Epithelial cell of prostate (primary cell): Measurements from ENCODE around the gene THADA.
A peak's percentile ranks its signal among the peaks of the same experiment; 100 is the strongest.
"Not testable (repeated sequence)": the region's sequence is repeated elsewhere in the genome, so short reads cannot be mapped to it uniquely, and the experiment has no call there.

Experiments used
- DNase-seq: peaks from one replicate; pipeline ENCODE4 v3.0.0-alpha.2; 2011; ENCODE audit warnings: low read depth, low spot score
- H3K27ac ChIP-seq: fragments of 450-650 bp; 2 replicates; pipeline ENCODE4 v1.5.1; 2017; ENCODE audit warnings: mild to moderate bottlenecking

Gene THADA

DNA sequence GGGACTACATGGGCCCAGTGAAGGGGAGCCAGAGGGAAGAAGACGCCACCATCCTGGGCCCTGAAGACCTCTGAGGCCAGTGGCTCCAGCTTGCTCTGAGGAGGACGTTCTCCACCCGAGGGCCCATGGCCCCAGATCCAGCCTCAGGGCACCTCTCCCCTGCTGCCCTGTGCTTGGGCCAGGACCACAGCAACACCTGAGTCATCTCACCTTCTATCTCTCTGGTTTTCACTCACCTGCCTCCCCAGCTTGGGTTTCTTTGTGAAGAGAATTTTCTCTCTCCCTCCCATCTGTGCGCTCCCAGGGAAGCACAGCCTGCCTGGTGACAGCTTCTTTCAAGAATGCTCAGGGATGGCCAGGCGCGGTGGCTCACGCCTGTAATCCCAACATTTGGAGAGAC is 389.2 kb downstream of the THADA start:
- H3K27ac ChIP-seq: no peak overlapping the region
- no peak for DNase-seq

DNA sequence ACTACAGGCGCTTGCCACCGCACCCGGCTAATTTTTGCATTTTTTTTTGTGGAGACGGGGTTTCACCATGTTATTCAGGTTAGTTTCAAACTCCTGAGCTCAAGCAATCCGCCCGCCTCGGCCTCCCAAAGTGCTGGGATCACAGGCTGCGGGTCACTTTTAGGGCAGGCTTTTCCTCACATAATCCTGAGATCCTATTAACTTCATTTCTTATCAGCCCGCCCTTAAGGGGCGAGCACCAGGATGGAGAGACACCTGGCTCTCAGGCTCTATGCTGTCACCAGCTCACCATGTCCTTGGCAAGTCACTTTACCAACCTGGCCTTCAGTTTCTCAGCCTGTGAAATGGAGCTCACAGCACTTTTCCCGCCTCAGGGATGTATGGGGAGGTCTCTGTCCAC is 392.5 kb downstream of the THADA start:
- DNase-seq: no peak
- no peak overlapping the region for H3K27ac ChIP-seq

DNA sequence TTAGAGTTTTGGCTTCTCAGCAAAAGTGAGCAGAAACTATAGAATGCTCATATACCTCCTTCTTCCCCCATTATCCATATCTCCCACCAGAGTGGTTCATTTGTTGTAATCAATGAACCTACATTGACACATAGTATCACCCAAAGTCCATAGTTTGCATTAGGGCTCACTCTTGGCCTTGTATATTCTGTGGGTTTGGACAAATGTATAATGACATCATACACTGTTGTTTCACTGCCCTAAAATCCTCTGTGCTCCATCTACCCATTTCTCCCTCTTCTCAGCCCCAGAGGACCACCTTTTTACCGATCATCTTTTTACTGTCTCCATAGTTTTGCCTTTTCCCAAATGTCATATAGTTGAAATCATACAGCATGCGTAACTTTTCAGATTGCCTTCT is 393.5 kb downstream of the THADA start:
- DNase-seq: no peak
- H3K27ac ChIP-seq: no peak overlapping the region

DNA sequence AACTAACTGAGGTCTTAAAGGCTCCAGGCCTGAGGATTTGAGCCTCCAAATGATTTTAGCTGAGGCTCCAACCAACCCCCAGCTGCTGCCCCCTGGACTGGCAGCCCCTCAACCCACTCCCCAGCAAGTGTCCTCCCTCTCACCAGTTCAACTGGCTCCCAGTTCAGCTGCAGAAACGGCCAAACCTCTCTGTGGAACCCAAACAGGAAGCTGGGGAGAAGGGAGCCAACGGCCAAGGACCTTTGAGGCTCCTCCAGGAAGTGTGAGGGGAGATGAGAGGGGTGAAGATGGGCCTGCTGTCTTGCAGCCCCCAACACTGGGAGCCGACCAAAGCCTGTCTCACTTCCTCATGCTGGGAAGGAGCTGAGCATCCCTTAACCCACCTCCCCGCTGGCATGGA is 394.3 kb downstream of the THADA start:
- DNase-seq: no peak
- no peak overlapping the region for H3K27ac ChIP-seq

DNA sequence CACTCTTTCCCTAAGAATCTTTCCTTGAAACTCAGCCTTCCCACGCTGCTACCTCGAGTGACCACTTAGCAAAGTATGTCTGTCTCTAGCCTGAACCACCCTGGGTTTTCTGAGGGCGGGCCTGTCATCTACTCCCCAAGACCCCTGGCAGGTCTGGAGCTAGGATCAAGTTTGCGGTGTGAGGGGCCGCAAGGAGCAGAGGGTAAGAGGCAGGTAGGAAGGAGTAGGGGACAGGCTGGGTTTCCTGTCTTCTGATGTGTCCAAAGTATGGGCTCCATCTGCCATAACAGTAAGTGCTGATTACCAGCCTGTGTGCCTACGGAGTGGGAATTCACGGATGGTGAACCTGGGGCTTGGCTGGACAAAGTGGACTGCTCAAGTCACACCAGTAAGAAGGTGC is 394.8 kb downstream of the THADA start:
- H3K27ac ChIP-seq: peak overlapping the region; percentile 79
- DNase-seq: no peak

DNA sequence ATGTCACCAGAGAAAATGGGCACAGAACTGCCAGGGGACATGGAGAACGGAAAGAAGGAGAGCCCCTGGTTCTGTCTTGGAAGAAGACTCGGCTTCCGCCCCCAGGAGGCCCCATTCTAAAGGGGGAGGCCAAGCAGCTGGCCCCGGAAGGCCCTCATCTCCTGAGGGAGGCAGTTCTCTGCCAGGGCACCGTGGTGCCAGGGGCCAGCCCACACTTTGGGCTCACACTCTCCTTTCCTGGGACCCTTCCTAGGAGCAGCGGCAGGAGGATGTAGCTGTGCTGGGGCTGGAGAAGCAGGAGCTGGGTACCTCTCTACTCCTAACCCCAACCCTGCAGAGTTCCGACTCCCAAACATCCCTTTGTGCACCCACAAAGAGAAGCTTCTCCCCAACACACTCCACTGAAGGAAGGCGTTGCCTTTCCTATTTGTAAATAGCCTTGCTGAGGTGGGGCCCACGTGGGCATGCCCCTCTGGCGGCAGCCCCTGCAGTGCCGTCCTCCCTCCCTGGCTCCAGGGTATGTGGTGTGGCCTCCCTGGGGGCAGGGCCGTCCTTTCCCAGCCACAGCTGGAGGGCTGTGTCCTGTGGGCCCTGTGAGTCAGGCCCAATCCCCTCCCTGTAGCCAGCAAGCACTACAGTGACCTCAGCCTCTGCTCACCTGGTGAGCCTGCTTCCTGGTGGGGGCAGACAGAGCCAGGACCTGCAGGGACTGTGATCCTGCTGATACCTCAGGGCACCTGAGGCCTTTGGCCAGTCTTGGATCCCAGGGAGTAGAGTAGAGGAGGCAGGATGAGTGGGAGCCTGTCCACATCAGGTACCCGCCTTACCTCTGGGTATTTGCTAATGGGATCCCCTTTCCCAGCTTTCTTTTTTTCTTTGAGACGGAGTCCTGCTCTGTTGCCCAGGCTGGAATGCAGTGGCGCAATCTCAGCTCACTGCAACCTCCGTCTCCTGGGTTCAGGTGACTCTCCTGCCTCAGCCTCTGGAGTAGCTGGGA is 396.0 kb downstream of the THADA start:
- DNase-seq: no peak
- H3K27ac ChIP-seq: peak overlapping the region; percentile 79

DNA sequence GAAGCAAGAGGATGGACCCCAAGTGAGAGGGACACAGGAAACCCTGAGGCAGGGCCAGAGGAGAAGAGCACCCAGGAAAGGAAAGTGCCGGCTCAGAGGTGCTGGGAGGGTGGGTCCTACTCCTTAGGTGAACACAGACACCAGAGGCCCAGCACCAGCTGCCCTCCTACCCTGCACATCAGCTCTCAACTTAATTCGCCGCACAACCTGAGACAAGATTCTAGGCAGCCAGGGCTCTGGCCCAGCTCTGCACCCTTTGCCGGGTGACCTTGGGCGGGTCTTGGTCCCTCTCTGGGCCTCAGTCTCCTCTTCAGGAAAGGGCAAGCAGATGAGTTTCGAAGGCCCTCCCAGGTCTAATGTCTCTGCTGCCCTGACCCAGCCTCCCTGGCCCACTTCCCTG is 397.6 kb downstream of the THADA start:
- no peak overlapping the region for H3K27ac ChIP-seq
- DNase-seq: no peak

DNA sequence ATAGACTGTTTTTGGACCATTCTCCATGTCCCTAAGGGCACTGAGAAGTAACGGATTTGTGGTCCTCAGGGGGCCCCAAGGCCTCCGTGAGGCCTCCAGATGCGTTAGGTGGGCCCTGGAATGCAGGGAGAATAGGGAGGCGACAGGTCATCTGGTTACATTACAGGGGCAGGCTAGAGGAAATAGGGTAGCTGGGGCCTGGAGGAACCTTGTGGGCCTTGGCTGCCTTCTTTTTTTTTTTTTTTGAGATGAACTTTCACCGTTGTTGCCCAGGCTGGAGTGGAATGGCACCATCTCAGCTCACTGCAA is 398.3 kb downstream of the THADA start:
- no peak overlapping the region for H3K27ac ChIP-seq
- no peak for DNase-seq

DNA sequence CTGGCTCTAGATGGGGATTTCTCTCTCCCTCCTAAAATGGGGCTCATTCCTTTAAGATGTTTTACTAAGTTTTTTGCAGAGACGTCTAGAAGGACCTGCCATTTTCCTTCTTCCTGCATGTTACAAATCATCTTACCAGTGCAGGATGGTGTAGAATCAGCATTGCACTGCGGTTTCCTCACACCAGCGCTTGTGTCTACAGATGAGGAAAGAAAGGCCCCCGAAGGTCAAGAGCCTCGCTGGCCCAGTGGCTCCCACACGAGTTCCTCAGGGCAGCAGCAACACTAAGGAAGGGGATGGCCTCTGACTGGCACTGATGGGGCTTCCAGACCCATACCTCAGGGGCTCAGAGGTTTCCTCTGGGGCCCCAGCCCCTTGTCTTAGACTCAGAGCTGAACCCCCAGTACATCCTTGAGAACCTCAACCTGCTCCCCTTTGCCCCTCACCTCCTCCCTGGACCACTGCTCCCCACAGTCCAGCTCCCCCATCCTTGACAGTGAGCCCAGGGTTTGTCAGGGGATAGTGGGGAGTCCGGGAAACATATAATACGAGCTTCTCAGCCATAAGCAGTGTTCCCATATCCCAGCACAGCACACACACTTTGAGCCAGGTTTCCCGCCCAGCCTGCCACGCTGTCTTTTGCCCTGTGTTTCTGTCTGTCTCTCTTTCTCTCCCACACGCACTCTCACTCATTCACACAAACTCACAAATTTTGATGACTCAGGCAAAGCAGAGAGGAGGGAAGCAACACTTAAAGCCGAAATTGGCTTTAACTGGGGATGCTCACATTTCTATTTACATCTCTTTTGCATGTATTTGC is 398.9 kb downstream of the THADA start:
- no peak for DNase-seq
- no peak overlapping the region for H3K27ac ChIP-seq

DNA sequence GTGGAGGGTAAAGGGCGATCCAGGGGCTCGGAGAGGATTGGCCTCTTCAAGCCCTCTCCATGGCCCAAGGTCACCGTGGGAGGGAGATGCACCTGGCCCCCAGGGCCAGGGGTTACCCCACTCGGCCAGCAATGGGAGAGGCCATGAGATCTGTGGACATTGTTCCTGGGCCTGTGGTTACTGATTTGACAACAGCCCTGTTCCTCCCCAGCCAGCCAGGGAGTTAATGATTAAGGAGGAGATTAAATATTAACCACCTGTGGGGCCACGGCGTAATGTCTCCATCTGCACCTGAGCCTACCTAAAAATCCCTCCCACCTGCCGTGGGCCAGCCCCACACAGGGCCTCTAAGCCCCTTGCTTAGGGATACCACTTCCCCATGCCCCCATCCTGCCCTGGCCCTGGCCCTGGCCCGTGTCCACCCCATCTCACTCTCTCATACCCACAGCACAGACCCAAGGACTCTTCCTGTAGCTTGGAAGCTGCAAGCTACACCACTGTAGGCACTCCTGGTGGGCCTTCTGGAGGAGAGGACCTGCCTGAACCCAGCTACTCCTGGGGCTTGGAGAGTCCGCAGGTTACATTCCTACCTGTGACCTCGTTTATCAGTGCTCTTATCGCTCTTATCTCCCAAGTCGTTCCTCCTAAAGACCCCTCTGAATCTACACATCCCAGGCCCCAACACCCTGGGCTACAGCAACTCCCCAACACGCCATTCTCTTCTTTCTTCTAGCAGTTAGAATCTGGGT is 401.5 kb downstream of the THADA start:
- no peak overlapping the region for H3K27ac ChIP-seq
- no peak for DNase-seq

DNA sequence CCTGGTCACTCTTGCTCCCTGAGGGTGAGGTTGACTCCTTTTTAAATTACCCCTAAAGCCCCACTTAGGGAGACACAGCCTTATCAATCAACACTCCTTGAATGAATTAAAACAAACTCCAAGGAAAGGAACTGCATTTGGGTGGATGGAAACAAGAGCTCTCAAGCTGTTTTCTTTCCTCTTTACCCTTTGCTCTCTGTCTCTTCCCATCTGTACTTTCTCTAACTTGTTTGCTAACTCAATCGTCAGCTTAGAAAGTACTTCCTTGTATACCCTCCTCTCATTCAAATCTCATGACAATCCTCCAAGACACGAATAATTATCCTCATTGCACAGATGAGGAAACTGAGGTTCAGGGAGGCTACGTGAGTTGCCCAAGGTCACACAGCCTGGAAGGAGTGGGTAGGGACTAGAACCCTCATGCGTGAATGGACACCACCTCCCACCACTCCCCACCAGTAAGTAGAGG is 402.2 kb downstream of the THADA start:
- H3K27ac ChIP-seq: no peak overlapping the region
- DNase-seq: no peak

DNA sequence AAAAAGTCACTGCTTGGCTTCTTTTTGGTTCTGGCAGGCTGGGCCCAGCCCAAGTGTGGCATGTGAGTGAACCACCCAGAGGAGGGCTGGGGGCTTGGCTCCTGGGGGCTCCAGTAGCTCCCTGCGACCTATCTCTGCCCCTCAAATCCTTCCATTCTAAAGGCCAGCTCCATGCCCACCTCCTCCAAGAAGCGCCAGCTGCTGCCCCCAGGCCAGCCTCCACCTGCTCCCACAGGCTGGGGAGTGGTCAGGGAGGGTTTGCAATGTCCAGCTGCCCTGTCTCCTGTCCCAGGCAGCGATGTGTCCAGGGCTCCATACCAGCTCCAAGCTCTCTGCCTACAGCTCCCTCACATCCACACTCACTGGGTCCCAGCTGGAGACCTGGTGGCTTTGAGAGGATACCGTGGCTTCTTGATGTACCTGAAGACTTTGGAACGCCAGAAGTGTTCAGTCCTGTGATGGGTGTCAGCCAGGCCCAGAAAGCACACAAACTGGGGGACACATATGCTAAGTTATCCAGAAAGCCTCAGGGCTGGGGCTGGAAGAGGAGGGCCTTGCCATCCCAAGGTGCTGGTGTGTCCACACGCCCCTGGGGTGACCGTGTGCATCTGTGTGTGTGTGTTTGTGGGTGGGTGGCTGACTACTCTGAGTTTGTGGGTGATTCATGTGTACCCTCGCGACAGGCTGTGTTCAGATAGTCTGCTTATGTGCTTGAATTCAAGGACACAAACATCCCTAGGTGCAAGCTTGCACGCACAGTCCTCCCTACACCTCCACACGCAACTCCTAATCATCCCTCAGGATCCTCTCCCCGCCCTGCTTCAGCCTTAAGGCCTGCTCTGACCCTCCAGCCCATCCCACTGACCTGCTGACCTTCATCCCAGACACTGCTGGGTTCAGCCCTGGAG is 402.8 kb downstream of the THADA start:
- no peak for DNase-seq
- no peak overlapping the region for H3K27ac ChIP-seq

DNA sequence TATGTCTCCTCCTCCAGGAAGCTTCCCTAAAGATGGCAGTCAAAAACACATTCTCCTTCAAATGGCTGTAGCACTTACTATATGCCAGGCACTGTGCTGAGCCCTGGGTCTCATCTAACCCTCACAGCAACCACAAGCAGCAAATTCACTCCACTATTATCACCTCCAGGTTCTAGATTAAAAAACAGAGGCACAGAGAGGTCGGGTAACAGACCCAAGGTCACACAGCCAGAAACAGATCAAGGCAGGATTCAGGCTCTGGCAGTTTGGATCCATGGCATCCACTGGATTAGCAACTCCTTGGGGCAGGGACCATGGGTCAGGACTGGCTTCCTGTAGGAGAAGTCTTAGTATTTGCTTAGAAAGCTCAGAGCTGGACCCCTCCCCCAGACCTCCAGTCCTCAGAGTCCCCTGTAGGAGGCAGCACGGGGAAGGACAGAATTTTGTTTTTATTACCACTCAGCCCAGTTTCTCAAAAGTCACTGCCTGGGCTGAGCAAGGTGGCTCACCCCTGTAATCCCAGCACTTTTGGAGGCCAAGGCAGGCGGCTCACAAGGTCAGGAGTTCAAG is 403.8 kb downstream of the THADA start:
- H3K27ac ChIP-seq: no peak overlapping the region
- no peak for DNase-seq

DNA sequence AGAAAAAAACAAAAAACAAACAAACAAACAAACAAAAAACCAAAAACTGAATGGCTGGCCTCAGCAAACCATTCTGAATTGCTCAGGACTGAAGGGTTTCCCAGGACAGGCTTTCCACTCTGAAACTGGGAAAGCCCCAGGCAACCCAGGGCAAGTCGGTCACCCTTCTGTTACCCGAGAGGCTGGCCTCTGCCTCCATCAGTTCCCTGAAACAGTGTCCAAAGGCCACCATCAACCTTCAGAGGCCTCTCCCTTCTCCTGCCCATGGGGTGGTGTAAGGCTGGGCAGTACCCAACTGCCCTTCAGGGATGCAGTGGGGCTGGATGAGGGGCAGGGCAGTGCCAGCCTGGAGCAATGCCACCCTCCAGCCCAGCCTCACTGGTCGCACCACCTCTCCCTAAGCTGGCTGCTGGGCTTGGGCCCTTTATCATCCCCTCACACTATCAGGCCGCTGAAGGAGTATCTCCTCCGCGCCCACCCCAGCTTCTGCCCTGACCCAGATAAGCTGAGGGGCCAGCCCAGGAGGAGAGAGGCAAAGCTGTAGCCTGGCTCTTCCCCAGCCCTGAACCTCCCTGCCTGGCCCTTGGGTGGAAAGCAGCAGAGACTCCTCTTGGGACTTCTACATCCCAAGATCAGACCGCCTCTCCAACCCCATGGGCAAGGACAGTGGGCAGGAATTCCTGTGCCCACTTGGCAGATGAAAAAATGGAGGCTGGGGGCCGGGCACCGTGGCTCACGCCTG is 405.4 kb downstream of the THADA start:
- no peak for DNase-seq
- no peak overlapping the region for H3K27ac ChIP-seq

DNA sequence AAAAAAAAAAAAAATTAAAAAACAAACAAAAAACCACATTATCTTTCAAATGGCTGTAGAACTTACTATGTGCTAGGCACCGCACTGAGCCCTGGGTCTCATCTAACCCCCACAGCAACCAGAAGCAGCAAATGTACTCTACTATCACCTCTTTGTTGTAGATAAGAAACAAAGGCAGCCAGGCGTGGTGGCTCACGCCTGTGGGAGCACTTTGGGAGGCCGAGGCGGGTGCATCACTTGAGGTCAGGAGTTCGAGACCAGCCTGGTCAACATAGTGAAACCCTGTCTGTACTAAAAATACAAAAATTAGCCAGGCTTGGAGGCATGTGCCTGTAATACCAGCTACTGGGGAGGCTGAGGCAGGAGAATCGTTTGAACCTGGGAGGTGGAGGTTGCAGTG is 406.0 kb downstream of the THADA start:
- H3K27ac ChIP-seq, DNase-seq: not testable (repeated sequence)

DNA sequence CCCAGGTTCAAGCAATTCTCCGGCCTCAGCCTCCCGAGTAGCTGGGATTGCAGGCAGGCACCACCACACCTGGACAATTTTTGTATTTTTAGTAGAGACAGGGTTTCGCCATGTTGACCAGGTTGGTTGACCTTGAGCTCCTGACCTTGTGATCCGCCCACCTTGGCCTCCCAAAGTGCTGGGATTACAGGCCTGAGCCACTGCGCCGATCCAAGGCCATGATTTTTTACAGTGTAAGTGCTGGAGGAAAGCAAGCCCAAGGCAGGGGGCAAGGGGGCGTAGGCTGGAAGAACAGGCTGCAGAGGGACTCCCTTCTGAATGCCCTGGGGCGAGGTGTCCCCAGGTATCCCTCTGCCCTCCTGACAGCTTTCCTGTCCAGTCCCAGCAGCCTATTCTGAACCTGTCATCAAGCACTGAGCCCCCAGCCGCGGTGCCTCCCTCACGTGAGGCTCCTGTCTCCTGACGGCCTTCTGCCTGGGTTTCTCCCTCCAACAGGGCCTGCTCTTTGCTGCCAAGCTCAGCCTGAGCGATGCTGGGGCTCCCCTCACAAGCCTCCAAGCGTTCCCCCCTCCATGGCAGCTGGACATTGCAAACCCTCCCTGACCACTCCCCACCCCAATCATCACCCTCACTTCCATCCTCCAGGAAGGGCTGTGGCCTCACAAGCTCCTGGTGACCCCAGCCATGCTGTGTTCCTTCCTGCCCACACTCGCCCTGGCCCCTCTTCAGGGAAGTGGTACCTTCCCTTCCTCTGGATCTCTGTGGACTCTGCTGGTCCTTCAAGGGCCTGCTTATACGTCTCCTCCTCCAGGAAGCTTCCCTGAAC is 407.1 kb downstream of the THADA start:
- no peak for DNase-seq
- no peak overlapping the region for H3K27ac ChIP-seq

DNA sequence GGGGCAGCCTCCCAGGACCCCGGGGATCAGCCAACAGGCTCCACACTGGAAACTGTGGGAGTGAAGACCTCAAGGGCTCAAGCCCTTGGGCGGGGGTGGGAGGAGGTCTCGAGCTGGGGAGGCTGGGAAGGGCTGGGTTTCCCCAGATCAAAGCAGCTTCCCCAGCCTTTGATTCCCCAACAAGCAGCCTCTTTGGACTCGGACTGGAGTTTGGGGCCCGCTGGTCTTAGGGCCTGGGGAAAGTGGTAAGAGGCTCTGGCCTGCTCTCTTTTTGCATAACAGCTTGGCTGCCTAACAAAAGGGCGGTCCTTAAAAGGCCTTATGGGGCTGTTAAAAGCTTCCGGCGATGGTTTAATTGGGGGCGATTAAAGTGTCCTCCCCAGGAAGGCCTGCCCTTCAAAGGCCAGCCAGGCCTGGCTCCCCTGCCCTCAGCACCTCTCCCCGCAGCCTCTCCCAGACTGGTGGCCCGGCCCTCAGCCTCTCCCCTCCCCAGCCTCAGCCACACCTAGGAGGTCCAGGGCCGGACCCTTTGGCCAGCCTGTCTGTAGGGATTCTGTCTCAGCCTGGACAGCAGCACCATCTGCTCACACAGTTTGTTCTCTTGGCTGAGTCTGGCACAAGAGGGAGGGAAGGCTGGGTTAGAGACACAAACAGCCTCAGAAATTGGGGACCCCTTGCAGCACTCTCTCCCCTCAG is 409.0 kb downstream of the THADA start:
- no peak overlapping the region for H3K27ac ChIP-seq
- no peak for DNase-seq
